NCI-H1092 (cell line): ENCODE results near the gene MARCKSL1.

Experiments used
- DNase-seq: peaks from one replicate; lab custom pipeline; 2025; lab: John Stamatoyannopoulos, UW

MARCKSL1 gene

DNA sequence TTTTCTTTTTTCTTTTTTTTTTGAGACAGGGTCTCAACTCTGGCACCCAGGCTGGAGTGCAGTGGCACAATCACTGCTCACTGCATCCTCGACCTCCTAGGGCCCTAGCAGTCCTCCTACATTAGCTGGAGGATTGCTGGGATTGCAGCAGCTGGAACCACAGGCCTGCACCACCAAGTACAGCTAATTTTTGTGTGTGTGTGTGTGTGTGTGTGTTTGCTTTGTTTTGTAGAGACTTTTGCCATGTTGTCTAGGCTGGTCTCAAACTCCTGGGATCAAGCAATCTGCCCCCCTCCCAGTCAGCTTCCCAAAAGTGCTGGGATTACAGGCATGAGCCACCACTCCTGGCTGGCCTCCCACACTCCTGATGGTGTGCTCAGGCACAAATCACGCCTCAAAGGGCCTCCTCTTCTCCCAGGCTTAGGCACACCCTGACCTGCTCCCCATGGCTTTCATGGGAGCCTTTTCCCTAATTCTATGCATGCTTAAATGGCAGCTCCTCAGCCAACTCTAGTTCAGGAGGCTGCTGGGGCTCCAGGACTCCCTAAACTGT is 16.9 kb upstream of the MARCKSL1 start:
- DNase-seq: no peak

DNA sequence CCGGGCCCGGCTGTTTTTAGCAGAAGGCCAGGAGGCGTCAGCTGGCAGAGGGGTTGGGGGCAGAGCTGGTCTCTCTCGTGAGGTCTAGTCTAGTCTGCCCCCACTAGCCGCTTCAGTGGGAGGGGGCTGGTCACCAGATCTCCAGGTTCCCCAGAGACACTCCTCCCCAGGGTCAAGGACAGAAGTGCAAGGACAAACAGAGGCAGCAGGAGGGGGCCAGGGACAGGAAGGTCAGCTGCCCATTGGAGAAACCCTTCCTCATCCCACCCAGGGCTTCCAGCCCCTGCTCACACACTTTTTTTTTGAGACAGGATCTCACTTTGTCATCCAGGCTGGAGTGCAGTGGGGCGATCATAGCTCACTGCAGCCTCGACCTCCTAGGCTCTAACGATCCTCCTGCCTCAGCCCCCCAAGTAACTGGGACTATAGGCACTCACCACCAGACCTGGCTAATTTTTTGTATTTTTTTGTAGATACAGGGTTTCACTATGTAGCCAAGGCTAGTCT is 16.3 kb upstream of the MARCKSL1 start:
- DNase-seq: no peak

DNA sequence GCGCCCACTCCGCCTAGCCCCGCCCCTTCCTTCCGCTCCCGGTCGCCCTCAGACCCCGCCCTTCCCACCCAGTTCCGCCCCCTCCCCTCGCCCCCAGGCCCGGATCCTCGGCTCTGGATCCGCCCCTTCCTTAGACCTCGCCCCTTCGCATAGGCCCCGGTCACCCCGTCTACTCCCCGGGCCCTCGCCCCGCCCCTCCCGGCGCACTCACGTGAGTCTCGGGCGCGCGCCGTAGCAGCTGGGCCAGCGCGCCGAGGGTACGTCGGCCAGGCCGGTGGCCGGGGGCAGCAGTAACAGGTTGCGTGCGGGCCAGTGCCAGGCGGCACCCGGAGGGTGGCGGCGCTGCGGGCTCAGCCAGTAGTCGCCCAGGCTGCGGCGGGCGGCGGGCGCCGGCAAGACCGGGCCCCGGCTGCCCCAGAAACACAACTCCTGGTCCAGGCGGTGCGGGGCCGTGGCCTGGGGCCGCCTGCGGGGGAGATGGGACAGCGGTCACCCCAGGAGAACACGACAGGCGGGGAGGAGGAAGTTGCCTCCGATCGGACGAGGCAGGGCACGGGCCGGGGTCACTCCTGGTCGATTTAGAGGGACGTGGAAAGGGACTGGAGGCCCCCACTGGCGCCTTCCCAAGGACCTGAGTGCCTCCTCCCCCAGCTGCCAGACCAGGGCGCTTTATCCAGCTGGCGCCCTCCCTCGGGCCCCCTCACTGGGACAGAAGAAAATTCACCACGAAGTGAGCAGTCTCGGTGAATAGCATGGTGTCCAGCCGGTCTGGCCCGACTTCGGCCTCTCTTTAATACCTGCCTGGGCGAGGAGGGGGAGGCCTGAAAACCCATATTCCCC is 15.6 kb upstream of the MARCKSL1 start:
- DNase-seq: peak; percentile 98

DNA sequence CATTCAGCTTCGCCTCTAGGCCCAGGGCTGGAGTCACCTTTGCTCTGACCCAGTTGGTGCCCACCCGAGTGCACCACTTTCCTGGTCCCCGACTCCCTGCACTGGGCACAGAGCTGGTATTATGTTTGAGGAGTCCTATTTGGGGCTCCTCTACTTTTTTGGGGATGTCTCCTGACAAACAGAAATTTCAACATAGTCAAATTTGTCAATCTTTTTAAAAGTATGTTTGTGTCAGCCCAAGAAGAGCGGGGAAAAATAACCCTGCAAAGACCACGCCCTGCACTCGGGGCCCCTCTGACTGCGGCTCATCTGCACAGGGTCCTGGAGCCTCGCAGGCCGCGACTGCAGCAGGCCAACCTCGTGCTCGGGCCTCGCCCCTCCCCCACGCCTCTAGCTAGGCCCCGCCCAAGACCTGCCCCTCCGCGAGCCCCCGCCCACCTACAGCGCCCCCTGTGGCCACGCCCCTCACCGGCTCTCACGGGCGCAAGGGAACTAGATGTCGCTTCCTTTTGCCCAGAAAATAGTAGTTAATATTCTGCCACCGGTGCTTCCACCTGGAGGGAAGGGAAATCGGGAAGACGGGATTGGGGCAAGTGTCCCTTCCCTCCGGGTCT is 14.9 kb upstream of the MARCKSL1 start:
- peak; percentile 83 for DNase-seq

DNA sequence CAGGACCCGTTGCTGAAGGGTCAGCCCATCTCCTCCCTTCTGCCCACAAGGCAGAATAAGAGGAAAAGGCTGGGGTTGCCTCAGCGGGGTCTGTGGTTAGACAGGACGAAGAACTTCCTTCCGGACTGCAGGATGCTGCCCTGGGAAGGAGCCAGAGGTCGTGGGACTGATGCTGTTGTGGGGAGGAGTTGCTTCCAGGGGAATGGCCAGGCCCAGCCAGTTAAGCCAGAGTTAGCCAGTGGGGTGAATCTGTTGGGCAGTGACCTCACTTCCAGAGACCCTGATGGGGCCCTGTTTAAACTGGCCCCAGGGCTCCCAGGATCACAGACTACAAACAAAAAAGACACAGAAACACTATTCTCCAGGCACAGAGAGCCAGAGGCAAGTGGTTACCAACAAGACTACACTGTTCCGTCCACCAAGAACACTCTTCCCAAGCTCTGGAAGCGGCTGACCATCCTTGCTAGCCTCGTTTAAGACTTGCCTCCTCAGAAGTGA is 13.2 kb upstream of the MARCKSL1 start:
- DNase-seq: no peak

DNA sequence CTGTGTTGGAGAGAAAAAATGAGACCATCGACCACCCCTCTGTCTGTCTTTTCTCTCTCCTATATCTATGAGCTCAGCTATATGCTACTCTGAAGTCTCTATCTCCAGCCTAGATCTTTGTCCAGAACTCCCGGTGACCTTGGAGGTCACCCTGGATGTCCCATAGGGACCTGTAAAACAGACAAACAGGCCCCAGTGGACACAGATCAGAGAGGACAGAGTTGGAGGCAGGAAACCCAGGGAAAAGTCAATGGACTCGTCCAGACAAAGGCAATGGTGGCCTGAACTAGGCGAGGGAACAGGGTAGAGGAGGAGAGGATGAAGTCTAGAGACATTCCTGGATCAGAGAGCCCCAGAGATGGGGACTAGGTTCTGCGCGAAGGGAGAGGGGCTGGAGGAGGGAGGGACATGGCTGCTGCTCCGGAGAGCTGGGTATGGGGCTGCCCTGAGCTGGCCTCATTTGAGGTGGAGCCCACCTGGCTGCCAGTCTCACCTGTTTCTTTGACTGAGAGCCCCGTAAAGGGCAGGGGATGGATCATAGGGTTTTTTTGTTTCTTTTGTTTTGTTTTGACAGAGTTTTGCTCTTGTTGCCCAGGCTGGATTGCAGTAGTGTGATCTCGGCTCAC is 10.6 kb upstream of the MARCKSL1 start:
- no peak for DNase-seq

DNA sequence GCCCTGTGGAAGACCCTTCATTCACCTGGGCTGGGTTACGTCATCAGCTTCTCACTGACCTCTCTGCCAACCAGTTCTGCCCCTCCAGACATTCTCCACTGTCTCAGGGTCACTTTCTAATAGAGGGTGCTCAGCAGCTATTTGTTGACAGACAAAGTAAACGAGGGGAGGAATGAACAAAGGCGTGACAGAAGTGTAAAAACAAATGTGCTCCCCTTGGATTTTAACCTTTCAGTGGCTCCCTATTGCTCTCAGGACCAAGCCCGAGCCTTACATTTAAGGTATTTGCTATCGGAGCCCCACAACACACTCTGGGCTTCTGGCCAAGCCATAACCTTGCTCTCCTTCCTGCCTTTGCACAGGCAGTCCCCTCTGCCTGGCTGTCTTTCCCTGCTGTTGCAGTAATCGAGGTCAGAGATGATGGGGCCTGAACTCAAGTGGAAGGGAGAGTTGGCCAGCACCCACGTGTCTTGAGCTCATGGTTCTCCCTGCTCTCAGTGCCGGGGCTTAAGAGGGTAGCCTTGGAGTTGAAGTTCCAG is 9.3 kb upstream of the MARCKSL1 start:
- DNase-seq: peak; percentile 55

DNA sequence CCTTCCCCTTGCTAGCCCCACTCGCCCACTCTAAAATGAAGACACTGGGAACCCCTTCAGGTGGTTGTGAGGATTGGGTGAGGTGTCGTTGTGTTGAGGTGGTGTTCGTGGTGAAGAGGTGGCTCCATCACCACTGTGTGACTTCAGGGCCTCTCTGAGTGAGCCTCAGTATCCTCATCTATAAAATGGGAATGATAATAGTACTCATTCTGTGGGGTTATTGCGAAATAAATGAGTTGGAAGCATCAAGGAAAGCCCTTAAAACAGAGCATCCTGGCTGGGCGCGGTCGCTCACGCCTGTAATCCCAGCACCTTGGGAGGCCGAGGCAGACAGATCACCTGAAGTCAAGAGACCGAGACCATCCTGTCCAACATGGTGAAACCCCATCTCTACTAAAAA is 6.7 kb upstream of the MARCKSL1 start:
- no peak for DNase-seq

DNA sequence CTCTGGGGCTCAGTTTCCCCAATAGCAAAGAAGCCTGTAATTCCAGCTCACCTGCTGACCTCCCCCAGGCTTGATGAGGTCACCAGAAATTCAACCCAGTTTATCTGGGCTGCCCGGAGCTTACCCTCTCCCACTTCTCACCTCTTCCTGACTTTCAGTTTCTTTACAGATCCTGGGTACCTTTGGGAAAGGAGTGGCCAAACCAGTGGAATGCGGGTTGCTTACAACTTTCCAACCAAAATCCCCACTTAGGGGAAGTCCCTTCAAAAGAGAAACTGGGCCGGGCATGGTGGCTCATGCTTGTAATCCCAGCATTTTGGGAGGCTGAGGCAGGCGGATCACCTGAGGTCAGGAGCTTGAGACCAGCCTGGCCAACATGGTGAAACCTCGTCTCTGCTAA is 5.9 kb upstream of the MARCKSL1 start:
- DNase-seq: no peak

DNA sequence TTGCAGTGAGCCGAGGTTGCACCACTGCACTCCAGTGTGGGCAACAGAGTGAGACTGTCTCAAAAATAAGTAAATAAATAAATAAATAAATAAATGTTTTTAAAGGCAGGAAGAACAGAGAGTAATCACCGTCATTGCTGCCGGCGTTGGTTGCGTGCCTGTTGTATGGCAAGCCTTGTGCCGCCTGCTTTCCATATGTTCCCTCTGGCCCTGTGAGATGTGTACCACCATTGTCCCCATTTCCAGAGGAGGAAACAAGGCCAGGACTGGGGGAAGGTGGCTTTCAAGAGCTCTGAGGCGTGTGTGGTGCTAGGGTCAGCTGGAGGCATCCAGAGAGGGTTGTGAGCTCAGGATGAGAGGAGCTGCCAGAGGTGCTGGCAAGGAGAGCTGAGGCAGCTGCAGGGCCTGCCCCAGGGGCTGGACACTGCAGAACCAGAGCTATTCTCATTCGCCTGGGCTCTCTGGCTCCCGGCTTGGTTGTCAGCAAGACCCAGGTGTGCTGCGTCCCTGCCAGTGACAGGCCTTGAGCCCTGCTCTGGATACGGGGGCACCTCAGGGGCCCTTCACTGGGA is 5.2 kb upstream of the MARCKSL1 start:
- no peak for DNase-seq

DNA sequence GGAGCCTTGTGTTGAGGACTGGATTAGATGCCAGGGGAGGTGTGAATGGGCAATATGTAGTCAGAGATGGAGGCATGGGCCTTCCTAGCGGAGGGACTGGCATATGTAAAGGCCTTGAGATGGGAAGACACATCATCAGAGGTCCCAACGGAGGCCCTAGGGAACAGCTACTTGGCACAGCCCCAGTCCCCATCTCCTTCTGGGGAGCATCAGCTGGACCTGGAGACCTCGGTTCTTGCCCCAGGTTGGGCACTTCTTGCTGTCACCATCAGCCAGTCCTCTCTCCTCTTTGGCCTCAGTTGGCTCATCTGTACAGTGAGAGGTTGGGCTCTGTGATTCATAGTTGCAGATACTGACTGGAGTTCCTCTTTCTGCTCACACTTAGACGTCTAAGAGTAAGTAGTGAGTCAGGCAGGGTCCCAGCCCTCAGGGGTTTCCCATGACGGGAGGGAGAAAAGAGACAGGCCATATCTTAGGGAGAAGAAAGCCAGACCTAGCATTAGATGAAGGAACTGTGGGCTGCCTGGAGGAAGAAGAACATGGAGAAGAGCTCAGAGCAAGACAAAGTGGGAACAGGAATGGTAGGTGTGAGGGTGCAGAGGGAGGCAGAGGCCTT is 3.4 kb upstream of the MARCKSL1 start:
- DNase-seq: no peak

DNA sequence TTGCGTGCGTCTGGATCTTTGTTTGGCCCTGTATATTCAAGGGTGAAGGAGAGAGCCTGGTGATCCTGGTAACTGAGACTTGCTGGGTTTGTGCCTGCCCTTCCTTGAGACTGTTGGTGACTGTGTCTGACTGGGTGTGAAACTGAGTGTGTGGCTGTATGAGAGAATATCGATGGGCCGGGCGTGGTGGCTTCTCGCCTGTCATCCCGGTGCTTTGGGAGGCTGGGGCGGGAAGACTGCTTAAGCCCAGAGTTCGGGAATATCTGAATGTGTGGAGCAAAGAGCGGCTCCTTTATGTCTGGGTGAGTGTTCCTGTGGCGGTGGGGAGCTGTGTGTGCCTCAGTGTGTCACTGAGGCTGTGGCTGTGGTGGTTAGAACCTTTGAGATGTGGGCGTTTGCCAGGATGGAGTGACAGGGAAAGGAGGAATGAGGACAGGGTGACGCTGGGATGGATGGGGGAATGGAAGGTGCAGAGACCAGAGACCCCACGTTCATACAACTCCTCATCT is 2.7 kb upstream of the MARCKSL1 start:
- no peak for DNase-seq

DNA sequence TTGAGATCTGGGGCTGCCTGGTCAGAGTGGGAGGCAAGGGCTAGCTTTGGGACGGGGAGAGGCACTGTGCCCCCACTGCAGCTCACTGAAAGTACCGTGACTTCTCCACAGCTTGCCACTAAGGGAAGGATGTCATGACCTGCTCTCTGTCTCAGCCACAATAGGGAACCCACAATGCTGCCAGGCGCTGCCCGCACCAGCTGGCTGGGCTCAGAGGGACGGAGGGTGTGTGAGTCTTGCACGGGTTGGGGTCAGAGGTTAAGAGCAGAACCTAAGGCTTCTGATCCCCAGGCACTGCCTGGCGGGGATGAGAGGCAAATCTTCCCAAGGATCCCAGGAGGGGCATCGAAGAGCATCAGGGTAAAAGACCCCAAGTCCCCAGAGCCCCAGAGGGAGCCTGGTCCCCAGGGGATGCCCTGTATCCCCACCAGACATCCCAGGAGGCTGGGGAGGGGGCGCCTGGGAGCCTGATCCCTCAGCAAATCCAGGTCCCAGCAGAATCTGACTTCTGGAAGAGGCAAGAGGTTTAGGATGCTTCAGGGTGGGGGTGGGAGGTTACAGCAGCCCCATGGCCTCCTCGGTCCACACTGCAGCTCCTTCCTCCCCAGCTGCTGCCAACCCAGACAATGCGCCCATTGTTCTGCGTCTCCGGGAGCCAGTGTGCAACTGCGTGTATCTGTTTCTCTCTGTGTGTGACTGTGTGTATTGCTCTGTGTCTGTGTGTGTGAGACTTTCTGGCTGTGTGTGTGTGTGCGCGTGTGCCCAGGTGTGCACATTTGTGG is 2.0 kb upstream of the MARCKSL1 start:
- DNase-seq: no peak

DNA sequence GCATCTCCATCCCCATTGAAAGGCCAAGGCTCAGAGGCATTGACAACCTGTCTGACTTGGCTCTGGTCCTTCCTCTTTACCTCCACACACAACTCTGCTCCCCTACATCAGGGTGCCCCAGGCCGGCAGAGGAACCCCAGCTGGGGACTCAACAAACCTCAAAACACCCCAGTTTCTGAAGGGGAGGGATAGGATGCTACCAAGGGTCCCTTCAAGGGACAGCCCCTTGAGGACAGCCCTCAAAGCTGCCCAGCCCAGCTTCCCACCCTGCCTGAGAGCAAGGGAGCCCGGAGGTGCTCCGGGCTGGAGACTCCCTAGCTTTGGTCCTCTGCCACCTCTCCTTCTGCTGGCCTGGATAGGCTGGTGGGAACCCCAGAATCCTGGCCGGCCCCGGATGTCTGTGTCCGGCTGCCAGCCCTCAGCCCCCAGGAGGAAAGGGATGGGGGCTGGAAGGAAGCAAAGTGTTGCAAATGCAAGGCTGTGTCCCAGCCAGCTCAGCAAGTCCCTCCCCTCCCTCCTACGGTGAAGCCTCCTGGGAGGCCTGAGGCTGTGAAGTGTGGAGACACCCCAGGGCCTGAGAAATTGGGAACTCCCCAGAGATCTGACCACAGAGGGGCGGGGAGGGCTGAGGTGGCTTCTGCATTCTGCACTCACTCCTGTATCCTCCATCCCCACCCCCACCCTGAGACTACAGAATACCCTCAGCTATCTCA is 1.1 kb upstream of the MARCKSL1 start:
- no peak for DNase-seq

DNA sequence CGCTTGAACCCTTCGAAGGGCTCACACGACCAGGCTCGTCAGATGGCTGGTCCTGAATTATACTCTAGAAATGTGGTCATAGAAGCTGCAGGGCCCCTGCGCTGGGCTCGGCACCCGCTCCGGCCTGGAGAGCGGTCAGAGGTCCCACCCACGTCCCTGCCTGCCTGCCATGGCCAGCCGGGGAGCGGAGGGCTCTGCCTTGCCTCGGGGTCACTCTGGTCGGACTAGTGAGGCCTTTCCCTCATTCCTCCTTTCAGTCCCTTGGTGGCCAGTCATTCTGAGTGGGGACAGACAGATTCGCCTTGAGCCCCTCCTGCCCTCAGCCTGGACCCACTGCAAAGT is 529 bp upstream of the MARCKSL1 start:
- DNase-seq: no peak

DNA sequence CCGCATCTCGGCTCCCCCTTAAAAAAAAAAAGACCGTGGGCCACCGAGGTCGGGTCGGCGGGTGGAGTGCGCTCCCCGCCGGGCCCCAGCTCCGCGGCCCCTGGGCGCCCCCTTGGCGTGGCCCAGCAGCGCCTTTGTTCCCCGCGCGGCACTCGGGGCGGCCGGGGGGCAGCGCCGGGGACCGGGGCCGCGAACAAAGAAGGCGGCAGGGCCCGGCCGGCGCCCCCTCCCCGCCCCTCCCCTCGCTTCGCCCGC is 571 bp downstream of the MARCKSL1 start:
- DNase-seq: no peak

DNA sequence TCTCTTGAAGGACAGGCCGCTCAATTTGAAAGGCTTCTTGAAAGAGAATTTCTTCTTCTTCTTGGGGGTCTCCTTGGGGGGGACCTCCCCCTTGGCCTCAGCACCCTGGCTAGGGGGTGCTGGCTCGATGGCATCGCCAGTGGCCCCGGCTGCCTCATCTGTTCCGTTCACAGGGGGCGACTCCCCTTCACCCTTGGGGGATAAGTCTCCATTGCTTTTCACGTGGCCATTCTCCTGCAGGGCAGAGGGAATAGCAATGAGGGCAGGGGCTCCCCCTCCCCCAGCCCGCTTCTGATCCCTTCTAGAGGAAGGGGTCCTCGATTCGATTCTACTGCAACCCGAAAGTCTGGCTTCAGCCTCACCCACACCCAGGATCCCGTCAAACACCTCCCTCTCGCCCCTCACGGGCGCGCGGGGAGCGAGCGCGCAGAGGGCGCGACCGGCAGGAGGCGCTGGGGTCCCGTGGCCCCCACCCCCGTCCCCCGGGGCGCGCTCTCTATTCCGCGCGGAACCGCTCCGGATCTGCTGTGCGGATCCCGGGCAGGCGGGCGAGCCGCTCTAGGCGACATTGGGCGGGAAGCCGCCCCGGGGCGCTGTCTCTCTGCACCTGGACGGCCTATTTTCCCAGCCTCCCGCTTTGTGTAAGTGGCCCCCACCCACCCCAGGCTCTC is 1.0 kb downstream of the MARCKSL1 start:
- DNase-seq: peak; percentile 68

DNA sequence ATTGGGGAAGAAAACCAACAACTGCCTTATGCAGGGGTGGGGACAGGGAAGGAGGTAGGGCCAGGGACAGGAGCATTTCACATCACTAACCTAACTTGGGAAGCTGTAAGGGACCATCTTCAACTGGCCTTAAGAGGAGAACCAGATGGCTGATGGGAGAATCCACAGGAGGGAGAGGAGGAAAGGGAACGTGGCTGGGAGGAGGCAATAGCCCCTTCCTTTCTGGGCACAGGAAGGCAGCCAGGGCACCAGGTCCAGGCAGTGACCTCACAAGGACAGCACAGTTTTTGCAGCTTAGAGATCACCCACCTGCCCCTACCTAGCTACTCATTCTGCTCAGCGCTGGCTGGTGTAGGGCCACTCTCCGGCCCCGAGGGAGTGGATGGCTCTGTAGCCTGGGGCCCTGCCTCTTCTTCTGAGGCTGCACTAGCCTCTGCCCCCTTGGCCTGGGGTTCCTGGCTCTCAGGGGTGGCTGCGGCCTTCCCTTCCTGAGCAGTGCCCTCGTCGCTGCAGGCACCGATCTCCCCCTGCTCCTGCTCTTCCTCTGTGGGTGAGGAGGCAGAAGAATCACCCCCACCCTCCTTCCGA is 1.7 kb downstream of the MARCKSL1 start:
- DNase-seq: no peak

DNA sequence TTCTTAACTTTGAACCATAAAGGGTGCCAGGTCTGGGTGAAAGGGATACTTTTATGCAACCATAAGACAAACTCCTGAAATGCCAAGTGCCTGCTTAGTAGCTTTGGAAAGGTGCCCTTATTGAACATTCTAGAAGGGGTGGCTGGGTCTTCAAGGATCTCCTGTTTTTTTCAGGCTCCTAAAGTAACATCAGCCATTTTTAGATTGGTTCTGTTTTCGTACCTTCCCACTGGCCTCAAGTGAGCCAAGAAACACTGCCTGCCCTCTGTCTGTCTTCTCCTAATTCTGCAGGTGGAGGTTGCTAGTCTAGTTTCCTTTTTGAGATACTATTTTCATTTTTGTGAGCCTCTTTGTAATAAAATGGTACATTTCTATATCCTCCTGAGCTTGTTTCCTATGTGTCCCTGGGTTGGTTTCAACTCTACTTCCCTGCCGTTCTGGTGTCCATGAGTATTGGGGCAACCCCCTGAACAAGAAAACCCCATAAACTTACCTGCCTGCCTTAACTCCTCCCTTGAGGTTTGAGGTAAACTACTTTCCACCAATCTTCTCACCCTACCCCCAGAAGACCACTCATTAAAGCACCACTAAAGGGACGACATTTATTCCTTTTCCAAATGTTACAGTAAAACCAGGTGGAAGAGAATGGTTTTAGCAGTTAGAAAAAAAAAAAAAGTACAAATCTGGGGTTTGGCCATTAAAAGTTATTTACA is 2.6 kb downstream of the MARCKSL1 start:
- DNase-seq: no peak
